Thyroid gland (tissue), 4 donors: ENCODE results near the gene SLC6A12.

ENCODE experiments used
- POLR2A ChIP-seq, 2 donors: fragments of 450-650 bp; IDR thresholded peaks; one replicate each; pipeline ENCODE4 v1.6.1; 2017; ENCODE audit warnings: antibody characterized with exemption in 2 of 2, mild to moderate bottlenecking in 2 of 2, moderate library complexity in 1 of 2
- TF ChIP-seq, protein P1 (sequence below), 6 experiments: fragments of 200-600 bp in 3 of 6; fragments of 450-650 bp in 3 of 6; sonication (generic) in 3 of 6; IDR thresholded peaks; one replicate each; pipeline ENCODE4 v1.5.1; 2016 to 2019; ENCODE audit warnings: antibody characterized with exemption in 6 of 6, mild to moderate bottlenecking in 2 of 6, inconsistent platforms in 1 of 6, moderate library complexity in 1 of 6

DNA sequence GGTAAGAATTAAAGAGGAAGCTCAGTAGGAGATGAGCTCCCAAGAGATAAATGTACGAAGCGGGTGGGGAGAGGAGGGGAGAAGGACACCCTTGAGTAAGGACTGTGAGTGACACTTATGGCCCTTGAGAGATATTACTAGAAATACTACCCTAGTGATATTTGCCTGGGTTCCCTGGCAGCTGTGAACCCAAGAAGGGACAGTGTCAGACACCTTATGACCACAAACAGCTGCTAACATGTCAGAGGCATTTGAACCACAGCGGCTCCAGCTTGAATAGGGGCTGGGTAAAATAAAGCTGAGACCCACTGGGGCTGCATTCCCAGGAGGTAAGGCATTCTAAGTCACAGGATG lies 19.6 kb upstream of the SLC6A12 start:
- TF ChIP-seq, protein P1, sequence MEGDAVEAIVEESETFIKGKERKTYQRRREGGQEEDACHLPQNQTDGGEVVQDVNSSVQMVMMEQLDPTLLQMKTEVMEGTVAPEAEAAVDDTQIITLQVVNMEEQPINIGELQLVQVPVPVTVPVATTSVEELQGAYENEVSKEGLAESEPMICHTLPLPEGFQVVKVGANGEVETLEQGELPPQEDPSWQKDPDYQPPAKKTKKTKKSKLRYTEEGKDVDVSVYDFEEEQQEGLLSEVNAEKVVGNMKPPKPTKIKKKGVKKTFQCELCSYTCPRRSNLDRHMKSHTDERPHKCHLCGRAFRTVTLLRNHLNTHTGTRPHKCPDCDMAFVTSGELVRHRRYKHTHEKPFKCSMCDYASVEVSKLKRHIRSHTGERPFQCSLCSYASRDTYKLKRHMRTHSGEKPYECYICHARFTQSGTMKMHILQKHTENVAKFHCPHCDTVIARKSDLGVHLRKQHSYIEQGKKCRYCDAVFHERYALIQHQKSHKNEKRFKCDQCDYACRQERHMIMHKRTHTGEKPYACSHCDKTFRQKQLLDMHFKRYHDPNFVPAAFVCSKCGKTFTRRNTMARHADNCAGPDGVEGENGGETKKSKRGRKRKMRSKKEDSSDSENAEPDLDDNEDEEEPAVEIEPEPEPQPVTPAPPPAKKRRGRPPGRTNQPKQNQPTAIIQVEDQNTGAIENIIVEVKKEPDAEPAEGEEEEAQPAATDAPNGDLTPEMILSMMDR (IDR thresholded peaks at IDR 0.05): no peak
- TF ChIP-seq POLR2A (IDR thresholded peaks at IDR 0.05): no peak
